GM19467 (cell line): Measurements from ENCODE around the gene TRHDE.
"Not testable (repeated sequence)": the region's sequence is repeated elsewhere in the genome, so short reads cannot be mapped to it uniquely, and the experiment has no call there.

Experiments used
- ATAC-seq: cut with Tn5 transposase; IDR thresholded peaks from one replicate; pipeline ENCODE4 v1.9.1; 2021; ENCODE audit warnings: mild to moderate bottlenecking, moderate library complexity; ENCODE audit not compliant: unreplicated experiment

The TRHDE gene

GRCh38 chr12:72610854-72611358 lies 338.7 kb downstream of the TRHDE start:
- ATAC-seq, result no peak

DNA sequence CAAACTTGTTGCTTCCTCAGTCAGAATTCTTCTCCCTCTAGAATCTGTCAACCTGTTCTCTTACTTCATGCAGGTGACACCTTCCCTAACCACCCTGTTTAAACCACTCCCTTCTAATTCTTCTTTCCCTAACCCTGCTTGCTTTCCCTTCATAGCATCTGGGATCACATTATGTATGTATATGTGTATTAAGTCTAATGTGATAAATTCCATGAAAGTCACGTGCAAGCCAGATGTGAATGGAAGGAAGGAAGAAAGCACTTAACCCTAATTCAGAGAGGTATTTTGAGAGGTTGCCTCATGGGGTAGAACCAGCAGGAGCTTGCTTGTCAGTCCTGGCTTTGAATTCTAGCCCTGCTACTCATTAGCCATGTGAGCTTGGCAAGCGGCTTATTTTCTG lies 340.0 kb downstream of the TRHDE start:
- no peak for ATAC-seq

GRCh38 chr12:72618764-72619163 lies 346.6 kb downstream of the TRHDE start:
- no peak for ATAC-seq

GRCh38 chr12:72622556-72622955 lies 350.4 kb downstream of the TRHDE start:
- peak; percentile 63 for ATAC-seq

GRCh38 chr12:72631926-72632685 lies 359.9 kb downstream of the TRHDE start:
- ATAC-seq, result no peak

- ATAC-seq, result no peak
Measured at GRCh38 chr12:72642706-72643105, 370.5 kb downstream of the TRHDE start.

DNA sequence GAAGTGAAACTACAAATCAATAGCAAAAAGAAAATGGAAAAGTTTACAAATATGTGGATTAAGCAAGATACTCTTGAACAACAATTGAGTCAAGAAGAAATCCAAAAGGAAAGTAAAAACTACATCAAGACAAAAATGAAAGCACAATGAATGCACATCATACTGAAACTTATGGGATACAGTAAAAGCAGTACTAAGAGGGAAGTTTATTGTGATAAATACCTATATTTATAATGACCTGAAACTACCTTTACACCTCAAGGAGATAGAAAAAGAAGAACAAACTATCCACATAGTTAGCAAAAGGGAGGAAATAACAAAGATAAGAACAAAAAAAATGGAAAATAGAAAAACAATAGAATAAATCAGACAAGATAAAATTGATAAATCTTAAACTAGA lies 375.0 kb downstream of the TRHDE start:
- no peak for ATAC-seq

DNA sequence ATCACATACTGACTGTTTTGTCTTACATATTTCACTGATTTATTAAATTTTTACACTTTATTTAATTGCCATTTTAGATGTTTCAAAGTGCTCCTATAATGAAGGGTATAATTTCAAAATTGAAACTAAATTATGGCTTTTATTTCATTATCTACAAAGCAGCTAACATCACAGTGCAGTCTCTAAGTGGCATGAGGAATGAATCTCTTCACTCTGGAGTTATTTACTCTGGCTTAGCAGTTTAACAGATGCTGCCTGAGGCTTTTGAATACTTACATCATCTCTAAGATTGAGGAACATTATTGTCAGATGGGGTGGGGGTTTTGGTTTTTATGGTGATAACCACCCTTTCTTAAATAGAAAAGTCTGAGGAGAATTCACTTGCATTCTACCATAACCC lies 386.4 kb downstream of the TRHDE start:
- ATAC-seq, result no peak

GRCh38 chr12:72660174-72660573 lies 388.0 kb downstream of the TRHDE start:
- ATAC-seq, result not testable (repeated sequence)

DNA sequence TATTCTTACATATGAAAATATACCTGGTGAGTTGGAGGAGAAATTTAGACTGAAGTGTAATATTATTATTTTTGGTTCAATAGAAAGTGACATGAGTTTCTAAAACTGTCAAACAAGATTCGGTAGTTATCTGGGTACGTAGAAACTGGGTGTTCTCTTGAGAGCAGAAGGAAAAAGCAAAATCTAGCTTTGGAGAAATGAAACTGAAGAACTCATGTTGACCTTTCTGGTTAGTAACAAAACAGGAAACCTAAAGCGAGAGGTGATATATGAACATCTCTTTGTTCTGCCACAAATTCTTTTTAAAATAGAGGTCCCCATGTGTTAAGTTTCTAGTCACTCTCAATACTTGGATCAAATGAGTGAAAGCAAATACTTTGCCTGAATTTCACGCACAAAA lies 401.7 kb downstream of the TRHDE start:
- peak; percentile 86 for ATAC-seq

- ATAC-seq, result no peak
Measured at GRCh38 chr12:72676556-72676955, 404.4 kb downstream of the TRHDE start.

DNA sequence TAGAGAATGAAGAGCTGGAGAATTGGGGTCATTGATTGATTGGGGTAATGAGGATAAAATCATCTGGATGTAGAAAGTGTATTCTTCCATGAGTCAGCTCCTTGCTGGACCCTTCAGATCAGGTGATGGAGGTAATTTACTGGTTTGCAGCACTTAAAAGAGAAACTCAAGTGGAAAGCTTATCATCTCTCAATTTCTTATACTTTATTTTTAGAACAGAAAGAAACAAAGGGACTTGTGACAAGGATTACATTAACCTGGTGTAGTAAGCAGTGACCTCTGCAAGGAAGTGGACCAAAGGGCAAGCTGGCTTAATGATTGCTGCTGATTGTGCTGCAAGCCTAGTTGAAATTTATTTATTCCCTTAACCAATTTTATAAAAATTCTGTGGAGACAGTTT lies 405.0 kb downstream of the TRHDE start:
- no peak for ATAC-seq

- no peak for ATAC-seq
Measured at GRCh38 chr12:72677846-72678245, 405.7 kb downstream of the TRHDE start.

GRCh38 chr12:72679147-72679757 lies 407.1 kb downstream of the TRHDE start:
- ATAC-seq, result no peak

DNA sequence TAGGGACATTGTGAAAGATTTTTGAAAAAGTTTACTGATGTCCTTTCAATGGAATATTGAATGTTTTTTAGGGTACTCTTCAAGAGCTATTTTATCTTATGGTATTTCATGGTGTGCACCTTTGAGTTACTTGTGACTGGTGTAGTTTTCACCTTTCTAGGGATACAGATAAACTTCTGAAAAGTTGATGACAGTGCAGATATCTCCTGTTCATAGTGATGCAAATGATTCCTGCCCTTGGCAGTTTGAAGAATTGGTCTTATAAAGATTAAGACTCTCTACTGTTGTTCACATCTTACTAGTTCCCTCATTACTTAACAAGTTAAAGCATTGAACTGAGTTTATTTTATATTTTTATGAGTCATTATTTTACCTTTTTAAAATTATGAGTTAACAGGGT lies 408.9 kb downstream of the TRHDE start:
- ATAC-seq, result no peak

- no peak for ATAC-seq
Measured at GRCh38 chr12:72684491-72684890, 412.3 kb downstream of the TRHDE start.

- ATAC-seq, result no peak
Measured at GRCh38 chr12:72692338-72692737, 420.2 kb downstream of the TRHDE start.

DNA sequence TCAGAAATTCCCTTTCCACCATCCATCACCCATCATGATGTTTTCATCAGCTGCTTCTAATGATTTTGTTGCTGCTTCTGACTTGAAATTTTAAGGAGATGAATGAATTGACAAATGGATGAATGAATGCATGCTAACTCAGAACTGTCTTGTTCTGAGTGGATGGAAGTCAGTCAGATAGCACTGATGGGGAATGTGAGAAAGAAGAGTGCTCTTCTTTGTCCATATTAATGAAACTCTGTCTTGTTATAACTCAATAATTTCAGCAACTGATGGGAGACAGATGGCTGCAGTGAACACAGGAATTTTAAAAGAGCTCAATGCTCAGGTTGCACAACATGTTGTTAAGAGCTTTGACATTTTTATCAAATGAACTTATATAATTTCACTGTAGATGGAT lies 422.0 kb downstream of the TRHDE start:
- no peak for ATAC-seq

- ATAC-seq, result no peak
Measured at GRCh38 chr12:72699362-72699761, 427.2 kb downstream of the TRHDE start.

DNA sequence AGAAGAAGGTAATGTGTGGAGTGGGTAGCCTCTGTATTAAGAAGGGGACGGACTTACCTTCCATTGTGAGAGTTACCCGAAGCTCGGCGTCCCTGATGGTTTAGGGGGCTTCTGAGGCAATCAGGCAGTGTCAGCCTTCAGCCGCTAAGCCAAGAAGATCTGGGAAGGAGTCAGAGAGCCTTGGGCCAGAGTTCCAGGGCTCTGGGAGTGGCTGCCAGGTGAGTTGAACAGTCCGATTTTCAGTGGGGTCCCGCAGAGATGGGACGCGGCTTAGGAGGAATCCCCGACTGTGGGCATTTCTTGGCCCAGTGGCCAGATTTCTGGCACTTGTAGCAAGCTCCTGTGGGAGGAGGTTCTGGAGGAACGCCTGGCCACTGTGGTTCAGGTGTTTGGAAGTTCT lies 439.9 kb downstream of the TRHDE start:
- ATAC-seq, result not testable (repeated sequence)

DNA sequence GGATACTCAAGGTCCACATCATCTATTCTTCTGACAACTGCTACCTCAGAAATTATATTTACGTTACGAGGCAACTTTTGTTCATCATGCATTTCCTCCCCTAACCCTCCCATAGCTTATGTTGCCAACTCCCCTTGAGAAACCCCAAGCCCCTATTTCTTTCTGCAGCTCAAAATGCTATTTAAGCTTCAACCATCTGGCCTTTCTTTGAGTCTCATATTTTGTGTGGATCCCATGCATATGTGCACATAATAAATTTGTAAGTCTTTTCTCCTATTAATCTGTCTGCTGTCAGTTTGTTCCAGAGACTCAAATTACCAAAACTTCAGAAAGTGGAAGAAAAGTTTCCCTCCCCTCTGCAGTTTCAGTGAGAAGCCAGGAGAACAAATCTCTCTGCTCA lies 444.1 kb downstream of the TRHDE start:
- ATAC-seq, result no peak

DNA sequence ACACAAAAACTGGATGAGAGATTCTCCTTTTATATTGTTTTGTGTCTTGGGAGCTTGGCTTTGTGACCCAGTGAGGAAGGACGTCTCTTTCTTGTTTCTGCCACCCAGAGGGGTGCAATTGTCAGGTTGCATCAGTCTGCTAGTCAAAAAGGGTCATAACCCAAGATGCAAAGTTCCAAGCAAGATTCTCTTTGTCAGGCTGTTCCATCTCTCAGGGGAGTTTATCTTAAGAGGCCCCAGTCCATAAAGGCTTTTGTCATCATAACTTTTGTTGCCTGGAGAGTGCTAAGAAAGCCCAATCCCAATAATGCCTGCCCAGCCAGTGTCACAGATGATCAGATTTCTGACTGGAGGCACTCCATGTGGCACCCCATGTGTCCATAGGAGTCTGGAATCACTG lies 444.9 kb downstream of the TRHDE start:
- no peak for ATAC-seq
